GM21619 (cell line): ENCODE results near the gene PFKFB1.
"Not testable (repeated sequence)": the region's sequence is repeated elsewhere in the genome, so short reads cannot be mapped to it uniquely, and the experiment has no call there.

Source experiments
- ATAC-seq: cut with Tn5 transposase; IDR thresholded peaks from one replicate; pipeline ENCODE4 v1.9.1; 2021; ENCODE audit not compliant: unreplicated experiment

Gene PFKFB1

DNA sequence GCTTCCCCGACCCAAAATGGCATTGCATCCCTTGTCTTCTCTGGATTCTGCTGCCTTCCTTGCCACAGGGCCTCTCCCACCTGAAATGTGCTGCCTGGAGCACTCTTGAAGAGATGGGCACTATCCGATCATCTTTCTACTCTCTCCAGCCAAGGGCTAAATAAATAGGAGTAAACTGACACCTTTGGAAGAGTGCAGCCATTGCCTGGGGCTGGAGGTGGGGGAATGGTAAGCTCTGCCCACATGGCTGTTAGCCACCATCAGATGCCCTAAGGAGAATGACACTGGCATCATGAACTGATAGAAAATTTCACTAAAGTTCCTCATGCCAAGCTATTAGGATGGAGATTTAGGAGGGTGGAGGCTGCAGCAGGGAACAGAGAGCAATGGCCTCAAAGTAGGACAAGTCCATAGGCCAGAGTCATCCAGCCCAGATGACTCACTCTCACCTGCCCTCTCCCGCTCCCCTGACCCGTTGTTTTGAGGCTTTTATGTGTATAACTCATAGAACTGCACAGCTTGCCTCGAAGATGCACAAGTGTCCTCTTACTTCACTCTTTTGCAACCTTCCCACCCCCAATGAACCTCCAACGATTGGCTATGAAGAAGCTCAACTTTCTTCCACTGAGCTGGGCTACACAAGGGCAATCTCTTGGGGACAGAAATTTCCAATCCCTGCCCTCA lies 822 bp upstream of the PFKFB1 start:
- no peak for ATAC-seq

DNA sequence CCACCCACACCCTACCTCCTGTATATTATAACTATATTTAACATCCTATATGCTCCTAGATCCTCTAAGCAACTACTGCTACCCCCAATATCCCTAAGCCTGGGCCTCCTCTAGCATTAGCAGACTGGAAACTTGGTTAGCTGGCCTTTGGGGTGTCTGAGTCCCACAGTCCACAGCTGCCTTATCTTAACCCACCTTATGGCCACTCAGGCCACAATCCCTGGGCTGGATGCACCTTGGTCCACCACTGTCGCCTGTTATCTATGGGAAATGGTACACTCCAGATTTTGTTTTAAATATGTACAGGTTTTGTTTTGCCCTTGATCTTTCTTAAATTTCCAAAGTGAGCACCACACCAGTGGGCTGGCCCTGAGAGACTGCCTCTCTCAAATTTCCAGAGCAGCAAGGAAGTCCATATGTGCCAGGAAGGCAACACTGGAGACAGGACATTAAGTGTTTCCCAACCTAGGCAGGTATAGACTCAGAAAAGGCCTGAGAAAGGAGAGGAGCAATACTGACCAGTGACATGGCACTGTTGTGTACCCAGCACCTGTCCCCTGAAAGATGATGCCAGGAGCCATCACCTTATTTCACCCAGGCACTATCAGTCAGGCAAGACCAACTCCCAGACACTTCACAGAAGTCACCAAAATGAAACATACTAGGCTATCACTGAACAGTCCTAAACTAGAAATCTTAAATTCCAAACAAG lies 921 bp downstream of the PFKFB1 start:
- ATAC-seq = no peak

DNA sequence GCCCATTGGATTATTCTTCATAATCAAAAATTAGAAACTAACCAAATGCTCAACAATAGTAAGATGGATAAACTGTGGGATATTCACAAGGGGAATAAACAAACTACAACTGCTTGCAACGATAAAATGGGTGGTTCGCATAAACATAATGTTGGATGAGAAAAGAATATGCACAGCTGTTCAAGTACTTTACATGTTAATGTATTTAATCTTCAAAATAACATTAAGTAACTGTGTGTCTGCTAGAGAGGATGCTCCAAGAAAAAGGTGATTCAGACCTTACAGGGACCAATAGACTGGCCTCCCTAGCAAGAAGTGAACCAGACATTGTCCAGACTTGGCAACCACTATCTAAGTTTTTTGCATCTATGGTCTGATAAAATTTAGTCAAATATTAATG lies 2.3 kb downstream of the PFKFB1 start:
- ATAC-seq = no peak

DNA sequence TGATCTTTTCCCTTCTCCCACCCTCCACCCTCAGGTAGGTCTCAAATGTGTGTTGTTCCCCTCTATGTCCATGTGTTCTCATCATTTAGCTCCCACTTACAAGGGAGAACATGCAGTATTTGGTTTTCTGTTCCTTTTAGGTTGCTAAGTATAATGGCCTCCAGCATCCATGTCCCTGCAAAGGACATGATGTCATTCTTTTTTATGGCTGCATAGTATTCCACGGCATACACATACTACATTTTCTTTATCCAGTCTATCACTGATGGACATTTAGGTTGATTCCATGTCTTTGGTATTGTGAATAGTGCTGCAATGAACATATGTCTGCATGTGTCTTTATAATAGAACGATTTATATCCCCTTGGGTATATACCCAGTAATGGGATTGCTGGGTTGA lies 10.7 kb downstream of the PFKFB1 start:
- not testable (repeated sequence) for ATAC-seq

DNA sequence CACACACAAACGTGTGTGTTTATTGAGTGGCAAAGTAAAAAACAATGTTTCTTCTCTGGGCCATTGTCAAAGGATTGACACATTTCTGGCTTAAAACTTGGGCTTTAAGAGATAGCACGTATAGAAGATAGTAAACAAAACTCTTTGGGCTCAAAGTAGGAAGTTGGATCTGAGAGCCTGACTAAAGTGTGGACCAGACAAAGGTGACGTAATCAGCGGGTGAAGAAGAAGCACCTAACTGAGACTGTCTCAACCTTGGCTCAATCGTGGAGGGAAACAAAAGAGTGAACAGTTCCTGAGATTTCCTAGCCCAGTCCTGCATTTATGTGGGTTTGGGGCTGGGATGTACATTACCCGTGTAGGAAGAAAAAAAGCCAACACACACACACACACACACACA lies 13.7 kb downstream of the PFKFB1 start:
- no peak for ATAC-seq

DNA sequence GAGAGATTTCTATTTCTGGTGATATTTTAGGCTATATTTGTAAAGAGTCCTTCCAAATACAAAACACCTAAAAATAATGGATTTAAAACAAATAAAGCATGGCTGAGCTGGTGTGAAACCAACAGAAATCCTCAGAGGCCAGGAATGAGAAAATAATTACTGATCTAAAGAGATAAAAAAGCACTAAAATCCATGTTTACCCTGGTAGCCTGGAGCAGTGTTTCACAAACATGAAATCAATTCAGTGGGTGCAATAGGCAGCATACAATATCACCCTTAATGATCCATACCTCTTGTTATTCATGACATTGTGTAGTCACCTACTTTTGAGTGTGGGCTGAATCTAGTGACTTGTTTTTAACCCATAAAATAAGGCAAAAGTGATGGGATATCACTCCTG lies 14.6 kb downstream of the PFKFB1 start:
- ATAC-seq = no peak

DNA sequence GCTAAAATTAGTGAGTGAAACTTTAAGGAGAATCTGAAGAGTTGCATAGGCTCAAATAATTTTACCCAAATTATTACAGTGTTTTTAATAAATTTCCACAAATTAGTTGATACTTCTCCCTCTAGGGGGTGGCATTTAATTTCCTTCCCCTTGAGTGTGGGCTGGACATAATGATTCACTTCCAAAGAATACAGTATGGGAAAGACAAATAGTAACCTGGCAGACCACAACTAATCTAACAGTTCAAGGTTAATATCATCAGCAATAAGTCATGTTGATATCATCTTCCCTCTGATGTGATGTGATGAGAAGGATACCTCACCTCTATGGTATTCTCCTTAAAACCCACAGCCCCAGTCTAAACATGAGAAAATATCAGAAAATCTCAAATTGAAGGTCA lies 15.5 kb downstream of the PFKFB1 start:
- no peak for ATAC-seq

DNA sequence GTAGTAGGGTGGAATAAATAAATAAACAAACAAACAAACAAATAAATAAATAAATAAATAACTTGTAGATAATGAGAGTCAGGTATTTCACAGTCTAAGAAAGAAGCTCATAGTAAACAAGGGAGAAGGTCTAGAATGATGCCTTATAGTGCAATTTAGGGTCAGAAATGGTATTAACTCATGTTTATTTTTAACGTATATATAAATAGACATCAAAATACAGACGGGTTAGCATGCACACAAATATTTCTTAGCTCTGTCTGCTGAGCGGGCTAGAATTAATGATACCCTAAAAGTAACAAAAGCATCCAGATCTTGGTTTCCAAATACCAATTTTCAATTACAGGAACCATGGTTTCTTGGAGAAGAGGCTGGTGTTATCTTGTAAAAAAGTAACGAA lies 16.6 kb downstream of the PFKFB1 start:
- ATAC-seq = no peak

DNA sequence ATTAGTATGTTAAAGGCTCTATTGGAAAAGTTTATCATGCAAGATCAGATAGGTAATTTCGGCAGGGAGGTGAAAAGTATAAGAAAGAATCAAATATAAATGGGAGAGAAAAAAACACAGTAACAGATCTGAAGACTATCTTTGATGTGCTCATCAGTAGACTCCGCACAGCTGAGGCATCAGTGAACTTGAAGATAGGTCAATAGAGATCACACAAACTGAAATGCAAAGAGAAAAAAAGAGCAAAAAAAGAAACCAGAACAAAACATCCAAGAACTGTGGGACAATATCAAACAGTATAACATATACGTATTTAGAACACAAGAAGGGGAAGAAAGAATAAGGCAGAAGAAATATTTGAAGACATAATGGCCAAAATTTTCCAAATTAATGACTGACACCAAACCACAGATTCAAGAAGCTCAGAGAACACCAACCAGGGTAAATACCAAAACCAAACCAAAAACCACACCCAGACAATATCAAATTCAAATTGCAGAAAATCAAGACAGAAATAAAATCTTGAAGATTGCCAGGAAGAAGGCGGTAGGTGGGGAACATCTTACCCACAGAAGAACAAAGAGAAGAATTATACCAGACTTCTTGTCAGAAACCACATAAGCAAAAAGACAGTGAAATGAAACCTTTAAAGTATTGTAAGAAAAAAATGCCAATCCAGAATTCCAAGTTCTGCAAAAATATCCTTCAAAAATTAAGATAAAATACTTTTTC lies 29.1 kb downstream of the PFKFB1 start:
- no peak for ATAC-seq

DNA sequence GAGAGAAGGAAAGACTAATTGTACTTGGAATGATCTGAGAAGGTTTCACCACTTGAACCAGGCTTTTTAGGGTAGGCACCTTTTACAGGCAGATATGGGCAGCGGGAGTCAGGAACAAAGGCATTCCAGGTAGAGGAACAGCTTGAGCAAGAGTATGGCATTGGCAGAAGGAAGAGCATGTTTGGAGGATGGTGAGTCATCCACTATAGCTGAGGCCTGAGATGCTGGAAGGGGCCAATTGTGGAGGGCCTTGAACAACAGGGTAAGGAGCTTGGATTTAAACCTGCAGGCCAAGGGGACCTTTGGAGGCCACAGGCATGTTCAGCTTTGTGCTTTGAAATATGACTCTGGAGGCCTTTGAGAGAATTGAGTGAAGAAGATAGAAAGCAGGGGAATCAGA lies 32.2 kb downstream of the PFKFB1 start:
- ATAC-seq = no peak

DNA sequence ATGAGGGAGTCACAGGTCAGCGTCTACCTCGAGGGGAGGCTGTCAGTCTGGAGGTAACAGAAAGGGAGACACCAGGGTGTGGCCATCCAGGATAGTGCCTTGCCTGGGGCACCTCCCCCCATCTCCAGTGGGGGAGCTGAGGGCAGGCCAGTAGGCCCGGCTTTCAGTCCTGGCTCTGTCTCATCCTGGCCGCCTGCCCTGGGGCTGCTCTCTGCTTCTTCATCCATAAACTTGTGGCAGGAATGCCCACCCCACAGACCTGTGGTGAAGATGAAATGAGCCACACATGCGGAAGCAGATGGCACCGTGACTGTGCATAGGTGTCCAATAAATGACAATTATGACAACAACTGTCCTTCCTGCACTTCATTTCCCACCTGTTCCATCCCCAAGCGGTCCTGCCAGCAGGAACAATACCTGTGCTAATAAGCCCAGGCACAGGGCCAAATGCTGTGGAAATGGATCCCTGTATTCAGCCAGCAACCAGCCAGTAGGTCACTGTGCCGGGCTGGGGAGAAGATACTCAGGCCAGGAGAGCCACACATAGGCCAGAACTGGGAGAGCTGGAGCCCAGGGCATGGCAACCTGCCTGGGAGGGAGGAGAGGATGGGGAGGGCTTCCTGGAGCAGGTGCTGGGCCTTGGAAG lies 43.1 kb downstream of the PFKFB1 start:
- no peak for ATAC-seq

DNA sequence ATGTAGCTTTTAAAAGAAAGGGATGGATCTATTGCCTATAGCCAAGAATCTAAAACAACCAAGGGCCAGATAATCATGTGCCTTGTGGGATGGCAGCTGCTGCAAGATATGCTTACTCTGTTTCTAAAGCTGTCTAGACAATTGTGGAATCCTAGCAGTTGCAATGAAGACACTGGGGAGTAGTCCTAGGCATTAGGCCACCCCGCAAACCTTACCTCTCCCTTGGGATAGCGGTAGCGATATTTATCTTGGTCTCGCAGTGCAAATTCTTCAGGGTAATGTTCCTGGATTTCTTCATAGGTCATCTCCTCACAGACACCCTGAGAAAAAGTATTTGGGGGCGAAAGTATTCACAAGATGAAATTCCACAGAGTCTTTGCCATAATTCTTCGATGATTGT lies 48.8 kb downstream of the PFKFB1 start:
- no peak for ATAC-seq

DNA sequence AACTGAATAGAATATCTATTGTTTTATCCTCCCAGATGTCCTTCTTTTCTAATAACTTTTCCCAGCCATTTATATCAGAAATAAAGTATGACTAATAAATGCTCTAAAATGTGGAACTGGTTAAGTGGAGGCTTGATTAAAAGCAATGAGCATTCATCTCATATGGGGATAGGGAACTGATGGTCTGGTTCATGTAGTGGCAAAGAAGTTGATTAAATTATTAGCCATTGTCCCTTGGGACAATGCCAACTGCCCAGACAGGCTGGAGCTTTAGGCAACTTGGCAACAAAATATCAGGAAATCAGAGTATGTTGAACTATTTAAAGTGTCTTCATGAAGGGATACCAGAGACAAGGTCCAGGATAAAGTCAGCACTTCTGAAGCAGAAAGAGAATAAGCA lies 49.2 kb downstream of the PFKFB1 start:
- ATAC-seq = no peak

DNA sequence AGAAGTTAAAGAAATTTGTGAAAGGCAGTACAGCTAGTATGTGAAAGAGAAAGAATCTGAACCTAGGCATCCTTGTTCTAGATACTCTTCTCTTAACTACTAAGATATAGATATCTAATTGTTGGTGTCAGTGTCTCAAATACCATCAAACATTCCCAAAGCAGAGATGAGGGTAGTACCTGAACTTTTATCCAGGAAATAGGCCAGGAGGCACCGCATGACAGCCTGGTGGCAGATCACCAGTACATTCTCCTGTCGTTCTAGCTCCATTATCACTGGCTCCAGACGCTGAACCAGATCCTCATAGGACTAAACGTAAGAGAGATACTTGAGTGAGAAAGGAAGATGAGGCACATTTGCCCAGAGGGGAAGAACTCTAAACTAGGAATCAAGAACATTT lies 56.6 kb downstream of the PFKFB1 start:
- ATAC-seq = no peak

DNA sequence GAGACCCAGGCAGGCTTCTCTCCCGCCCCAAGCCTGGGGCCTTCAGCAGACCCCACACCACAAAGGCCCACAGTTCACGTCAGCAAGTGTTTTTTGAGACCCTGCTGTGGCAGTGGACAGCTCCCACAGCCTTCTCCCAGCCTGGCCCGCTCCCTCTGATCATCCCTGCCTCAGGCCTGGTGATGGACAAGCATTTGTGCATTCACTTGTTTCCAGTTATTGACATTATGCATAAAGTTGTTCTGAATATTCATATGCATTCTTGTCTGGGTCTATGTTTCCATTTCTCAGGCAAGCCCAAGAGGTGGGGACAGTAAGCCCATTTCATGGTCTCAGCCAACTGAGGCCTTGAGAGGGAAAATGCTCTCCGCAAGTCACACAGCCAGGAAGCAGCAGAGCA lies 58.7 kb downstream of the PFKFB1 start:
- no peak for ATAC-seq

DNA sequence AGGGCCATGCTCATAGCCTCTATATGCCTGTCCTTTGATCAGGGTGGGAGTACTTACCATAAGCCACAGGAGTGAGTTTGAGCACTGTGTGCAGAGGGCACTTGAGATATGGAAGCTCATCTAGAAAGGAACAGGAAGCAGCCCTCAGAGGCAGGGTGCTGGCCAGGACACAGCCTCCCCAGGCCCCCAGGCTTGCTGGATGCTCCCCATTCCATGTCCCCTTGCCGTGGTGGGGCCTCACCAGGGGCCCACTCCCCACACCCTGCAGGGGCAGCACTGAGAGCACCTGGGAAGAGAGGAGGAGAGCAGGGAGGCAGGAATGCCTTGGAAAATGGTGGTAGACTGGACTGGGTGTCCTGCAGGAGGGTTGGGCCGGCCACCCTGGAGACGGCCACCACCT lies 59.1 kb downstream of the PFKFB1 start:
- ATAC-seq = no peak

DNA sequence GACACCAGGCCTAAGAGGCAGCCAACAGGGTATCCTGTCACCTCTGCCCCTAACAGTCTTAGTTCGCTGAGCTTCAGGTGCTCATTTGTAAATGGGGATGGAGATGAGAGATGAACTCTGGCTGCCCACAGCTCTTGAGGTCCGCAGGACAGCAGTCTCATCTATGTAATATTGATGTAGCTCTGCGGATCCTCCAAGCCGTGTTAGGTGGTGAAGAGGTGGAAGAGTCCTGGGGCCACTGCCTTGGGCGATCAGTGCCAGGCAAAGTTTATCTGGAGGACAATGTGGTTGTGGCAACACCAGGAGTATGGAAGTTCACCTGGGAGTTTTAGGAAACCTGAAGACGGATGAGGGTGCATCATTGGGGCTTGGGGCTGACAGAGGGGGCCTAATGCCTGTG lies 59.9 kb downstream of the PFKFB1 start:
- ATAC-seq = no peak

DNA sequence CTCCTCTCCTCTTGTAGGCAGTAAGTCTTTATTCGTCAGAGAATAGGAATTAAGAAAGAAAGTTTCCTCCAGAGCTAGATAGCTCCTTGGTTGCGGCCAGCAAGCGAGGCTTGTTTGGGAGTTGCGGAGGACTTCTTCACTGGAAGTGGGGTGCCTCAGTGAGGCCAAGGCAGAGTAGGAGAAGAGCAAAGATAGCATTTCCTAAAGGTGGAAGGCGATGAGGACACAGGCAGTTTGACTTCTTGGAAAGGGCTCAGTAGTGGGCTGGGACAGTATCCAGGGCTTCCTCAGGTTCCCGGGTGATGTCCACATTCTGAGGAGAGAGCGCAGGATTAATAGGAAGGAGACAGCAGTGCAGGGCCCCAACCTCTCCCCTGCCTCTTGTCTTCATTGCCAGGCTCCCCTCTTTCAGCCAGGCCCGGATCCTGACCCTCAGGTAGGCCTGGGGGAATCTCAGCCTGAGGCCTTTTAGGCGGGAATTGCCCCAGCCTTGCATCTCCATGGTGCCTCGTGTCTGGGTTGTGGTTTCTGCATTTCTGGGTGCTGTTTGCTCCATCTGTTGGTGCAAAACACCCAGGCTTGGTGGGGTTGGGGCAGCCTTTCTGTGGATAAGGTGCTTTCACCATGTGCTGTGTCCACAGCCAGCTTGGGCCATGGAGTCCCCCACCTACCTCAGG lies 60.7 kb downstream of the PFKFB1 start:
- no peak for ATAC-seq

DNA sequence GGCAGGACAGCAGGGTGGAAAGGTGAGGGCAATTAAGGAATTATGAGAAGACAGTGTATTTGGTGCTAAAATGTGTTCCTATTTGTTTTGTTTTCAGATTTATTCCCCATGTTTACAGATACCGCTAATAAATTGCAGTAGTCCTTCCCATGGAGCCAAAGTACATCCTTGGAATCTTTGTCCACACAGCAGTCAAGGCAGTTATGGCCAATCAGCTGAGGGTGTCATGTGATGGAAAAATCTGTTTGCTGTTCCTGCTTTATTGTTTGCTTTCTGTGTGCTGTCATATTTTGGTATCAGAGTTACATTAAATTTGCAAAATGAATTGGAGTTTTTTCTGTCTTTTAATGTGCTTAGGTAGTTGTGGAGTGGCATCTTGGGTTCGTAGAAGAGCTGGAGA lies 62.9 kb downstream of the PFKFB1 start:
- ATAC-seq = no peak

DNA sequence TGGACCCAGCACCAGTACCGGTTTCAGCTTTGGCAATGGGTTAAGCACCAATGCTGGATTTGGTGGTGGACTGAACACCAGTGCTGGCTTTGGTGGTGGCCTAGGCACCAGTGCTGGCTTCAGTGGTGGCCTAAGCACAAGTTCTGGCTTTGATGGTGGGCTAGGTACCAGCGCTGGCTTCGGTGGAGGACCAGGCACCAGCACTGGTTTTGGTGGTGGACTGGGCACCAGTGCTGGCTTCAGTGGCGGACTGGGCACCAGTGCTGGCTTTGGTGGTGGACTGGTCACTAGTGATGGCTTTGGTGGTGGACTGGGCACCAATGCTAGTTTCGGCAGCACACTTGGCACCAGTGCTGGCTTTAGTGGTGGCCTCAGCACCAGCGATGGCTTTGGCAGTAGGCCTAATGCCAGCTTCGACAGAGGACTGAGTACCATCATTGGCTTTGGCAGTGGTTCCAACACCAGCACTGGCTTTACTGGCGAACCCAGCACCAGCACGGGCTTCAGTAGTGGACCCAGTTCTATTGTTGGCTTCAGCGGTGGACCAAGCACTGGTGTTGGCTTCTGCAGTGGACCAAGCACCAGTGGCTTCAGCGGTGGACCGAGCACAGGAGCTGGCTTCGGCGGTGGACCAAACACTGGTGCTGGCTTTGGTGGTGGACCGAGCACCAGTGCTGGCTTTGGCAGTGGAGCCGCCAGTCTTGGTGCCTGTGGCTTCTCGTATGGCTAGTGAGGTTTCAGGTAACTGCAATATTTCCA lies 63.5 kb downstream of the PFKFB1 start:
- ATAC-seq = no peak

DNA sequence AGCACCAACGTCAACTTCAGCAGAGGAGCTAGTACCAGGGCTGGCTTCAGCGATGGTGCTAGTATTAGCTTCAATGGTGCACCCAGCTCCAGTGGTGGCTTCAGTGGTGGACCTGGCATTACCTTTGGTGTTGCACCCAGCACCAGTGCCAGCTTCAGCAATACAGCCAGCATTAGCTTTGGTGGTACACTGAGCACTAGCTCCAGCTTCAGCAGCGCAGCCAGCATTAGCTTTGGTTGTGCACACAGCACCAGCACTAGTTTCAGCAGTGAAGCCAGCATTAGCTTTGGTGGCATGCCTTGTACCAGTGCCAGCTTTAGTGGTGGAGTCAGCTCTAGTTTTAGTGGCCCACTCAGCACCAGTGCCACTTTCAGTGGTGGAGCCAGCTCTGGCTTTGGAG lies 65.1 kb downstream of the PFKFB1 start:
- no peak for ATAC-seq
